Measurements from ENCODE around the gene CRIP3. TPM values are rescaled to one million over a fixed set of nuclear protein-coding genes. Genes with fewer than 3 reads are reported as not detected.

CRIP3 gene
- total RNA-seq, 2 donors from 2014 or later = not detected

DNA sequence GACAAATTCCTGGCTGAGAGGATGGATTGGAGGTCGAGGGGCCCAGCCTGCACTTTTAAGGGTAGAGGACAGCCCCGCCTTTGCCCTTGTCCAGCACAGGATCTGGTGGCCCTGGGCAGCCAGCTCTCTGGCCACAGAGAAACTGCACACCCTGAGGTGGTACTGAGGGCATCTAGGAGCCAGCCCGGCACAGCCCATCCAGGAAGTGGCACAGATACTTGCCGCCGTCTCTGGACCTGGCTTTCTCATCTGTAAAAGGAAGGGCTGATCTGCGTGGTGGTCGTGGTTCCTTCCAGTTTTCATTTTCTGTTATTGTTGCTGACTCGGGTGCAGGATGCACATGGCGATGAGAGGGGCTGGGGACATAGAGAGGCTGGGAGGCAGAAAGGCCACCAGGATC lies 26.6 kb downstream of the CRIP3 start:
- Histone ChIP-seq H3K4me3 (no peak overlapping the region), H3K9me3 (no peaks in the 10 kb centered on the region), H3K27ac (no peak overlapping the region), H3K36me3 (replicated peaks in 1 of 2; ENCODE audit: insufficient read depth in 1 of 2, low read depth in 2 of 2) (no peaks in the 10 kb centered on the region), H3K4me1 (no peaks in the 10 kb centered on the region), H3K27me3 (no peaks in the 10 kb centered on the region)
- TF ChIP-seq, protein P1, sequence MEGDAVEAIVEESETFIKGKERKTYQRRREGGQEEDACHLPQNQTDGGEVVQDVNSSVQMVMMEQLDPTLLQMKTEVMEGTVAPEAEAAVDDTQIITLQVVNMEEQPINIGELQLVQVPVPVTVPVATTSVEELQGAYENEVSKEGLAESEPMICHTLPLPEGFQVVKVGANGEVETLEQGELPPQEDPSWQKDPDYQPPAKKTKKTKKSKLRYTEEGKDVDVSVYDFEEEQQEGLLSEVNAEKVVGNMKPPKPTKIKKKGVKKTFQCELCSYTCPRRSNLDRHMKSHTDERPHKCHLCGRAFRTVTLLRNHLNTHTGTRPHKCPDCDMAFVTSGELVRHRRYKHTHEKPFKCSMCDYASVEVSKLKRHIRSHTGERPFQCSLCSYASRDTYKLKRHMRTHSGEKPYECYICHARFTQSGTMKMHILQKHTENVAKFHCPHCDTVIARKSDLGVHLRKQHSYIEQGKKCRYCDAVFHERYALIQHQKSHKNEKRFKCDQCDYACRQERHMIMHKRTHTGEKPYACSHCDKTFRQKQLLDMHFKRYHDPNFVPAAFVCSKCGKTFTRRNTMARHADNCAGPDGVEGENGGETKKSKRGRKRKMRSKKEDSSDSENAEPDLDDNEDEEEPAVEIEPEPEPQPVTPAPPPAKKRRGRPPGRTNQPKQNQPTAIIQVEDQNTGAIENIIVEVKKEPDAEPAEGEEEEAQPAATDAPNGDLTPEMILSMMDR (IDR thresholded peaks at IDR 0.05) = no peak
- no peak for TF ChIP-seq POLR2A (IDR thresholded peaks at IDR 0.05)
- no peak for DNase-seq
- no peak for ATAC-seq
- intact Hi-C loops (cut with DNase I) = no loop called here
- 44 to 52% methylated on average over 8 to 9 of the region's 9 CpGs for WGBS, 2 donors

DNA sequence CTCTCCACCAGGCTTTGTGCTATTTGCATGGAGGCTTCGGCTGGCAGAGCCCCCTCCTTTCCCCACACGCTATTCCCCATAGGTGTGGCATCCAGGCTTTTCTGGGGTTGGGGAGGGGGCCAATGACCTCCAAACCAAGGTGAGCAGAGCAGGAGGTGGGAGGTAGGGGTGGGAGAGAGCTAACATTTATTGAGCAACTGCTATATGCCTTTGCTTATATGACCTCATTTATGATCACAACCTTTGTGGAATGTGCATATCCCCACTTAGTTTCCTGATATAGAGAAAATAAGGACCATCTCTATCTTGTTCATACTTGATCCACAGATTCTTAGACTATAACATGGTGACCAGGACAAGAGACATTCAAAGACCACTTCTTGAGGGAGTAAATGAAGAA lies 28.4 kb downstream of the CRIP3 start:
- intact Hi-C loops (cut with DNase I) = no loop called here
- Histone ChIP-seq H3K9me3 (no peaks in the 10 kb centered on the region), H3K27me3 (no peaks in the 10 kb centered on the region), H3K4me3 (no peak overlapping the region), H3K36me3 (replicated peaks in 1 of 2; ENCODE audit: insufficient read depth in 1 of 2, low read depth in 2 of 2) (no peaks in the 10 kb centered on the region), H3K4me1 (peaks cover 7% of the 10 kb centered on the region), H3K27ac (no peak overlapping the region)
- TF ChIP-seq, protein P1 (IDR thresholded peaks at IDR 0.05) = no peak
- TF ChIP-seq POLR2A (IDR thresholded peaks at IDR 0.05) = no peak
- 50 to 75% methylated on average over 2 of the region's 2 CpGs for WGBS, 2 donors
- ATAC-seq (no peak), DNase-seq (no peak)

DNA sequence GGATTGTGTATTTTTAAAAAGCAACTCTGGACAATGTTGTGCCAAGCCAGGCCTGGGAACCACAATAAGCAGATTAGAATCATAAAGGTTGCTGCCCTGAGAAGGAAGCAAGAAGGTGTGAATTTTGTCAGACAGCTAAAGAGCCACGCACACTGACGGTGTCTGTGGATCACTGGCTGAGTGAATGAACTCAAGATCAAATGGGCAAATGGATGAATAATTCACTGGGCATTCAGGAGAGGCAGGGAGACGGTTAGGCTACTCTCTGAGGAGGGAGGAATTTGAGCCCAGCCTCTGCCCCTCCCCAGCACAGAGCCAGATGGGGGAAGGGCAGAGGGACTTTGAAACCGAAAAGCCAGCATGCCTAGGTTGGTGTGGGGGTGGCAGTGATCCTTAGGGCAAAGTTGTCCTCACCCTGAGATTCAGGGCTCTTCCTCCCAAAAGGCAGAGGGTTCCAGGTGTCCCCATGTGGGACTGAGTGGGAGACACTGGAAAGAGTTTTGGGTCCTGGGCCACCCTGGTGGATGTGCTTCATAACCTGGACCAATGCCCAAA lies 30.0 kb downstream of the CRIP3 start:
- ATAC-seq (no peak), DNase-seq (no peak)
- intact Hi-C loops (cut with DNase I) = no loop called here
- no peaks in the 10 kb centered on the region for H3K9me3 ChIP-seq
- WGBS, 2 donors = 75% methylated on average over 4 of the region's 4 CpGs
- no peaks in the 10 kb centered on the region for H3K27me3 ChIP-seq
- H3K4me1 ChIP-seq = peaks cover 7% of the 10 kb centered on the region
- TF ChIP-seq, protein P1 (IDR thresholded peaks at IDR 0.05) = no peak
- TF ChIP-seq POLR2A (IDR thresholded peaks at IDR 0.05) = no peak
- H3K27ac ChIP-seq = no peak overlapping the region
- H3K4me3 ChIP-seq = no peak overlapping the region
- H3K36me3 ChIP-seq (replicated peaks in 1 of 2; ENCODE audit: insufficient read depth in 1 of 2, low read depth in 2 of 2) = no peaks in the 10 kb centered on the region

DNA sequence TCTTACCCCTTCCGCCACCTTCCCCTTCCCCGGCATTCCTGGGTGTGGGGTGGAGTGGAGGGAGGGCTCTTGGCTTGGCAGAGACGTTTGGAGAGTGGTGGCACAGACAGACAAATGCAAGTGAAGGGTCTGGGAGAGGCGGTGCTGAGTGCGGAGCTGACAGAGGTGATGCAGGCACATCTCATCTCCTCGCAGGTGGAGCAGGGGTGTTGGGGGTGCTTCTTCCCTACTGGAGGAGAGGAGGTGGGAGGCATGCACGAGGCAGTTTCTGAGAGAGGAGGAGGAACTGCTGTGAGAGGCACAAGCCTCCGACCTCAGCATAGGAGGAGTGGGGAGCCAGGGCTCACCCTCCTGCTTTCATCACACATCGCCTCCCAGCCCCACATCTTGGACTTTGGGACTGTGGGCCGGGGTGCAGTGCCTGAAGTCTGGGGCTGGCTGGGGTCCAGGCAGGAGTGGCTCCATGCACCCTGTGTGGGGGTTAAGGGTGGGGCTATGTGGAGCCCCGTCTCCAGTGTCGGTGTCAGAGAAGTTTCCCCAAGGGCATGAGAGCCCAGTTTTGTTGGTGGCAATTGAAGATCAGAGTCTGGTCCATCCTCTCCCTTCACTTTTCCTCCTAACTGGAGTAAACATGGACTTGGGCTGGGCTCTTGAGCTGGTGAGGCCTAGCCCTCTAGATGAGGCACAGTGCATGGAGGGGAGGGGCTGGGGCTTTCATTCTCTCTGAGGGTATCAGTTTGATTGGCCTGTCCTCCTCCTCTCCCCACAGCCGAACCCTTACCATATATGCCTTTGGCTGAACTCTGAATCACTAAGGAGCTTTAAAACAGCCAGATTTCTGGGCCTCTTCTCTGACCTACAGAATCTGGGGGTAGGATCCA lies 30.7 kb downstream of the CRIP3 start:
- H3K27me3 ChIP-seq = no peaks in the 10 kb centered on the region
- intact Hi-C loops (cut with DNase I) = no loop called here
- no peak overlapping the region for H3K27ac ChIP-seq
- no peak for TF ChIP-seq POLR2A (IDR thresholded peaks at IDR 0.05)
- TF ChIP-seq, protein P1 (IDR thresholded peaks at IDR 0.05) = no peak
- no peak for ATAC-seq
- H3K9me3 ChIP-seq = no peaks in the 10 kb centered on the region
- H3K36me3 ChIP-seq (replicated peaks in 1 of 2; ENCODE audit: insufficient read depth in 1 of 2, low read depth in 2 of 2) = no peaks in the 10 kb centered on the region
- DNase-seq = no peak
- H3K4me3 ChIP-seq = no peak overlapping the region
- WGBS, 2 donors = 82 to 85% methylated on average over 13 of the region's 13 CpGs
- peaks cover 7% of the 10 kb centered on the region for H3K4me1 ChIP-seq
